NCI-H128 (cell line): ENCODE results near the gene IL1RAPL1.
"Not testable (repeated sequence)": the region's sequence is repeated elsewhere in the genome, so short reads cannot be mapped to it uniquely, and the experiment has no call there.

Experiments
- DNase-seq: peaks from one replicate; lab custom pipeline; 2025; ENCODE audit not compliant: unreplicated experiment; lab: John Stamatoyannopoulos, UW

IL1RAPL1 gene

GRCh38 chrX:29090811-29091210, 503.6 kb downstream of the IL1RAPL1 start:
- DNase-seq: no peak

- DNase-seq: no peak
These were observed 520.0 kb downstream of the IL1RAPL1 start for GRCh38 chrX:29107231-29107630.

- DNase-seq: no peak
These were observed 522.8 kb downstream of the IL1RAPL1 start for GRCh38 chrX:29110041-29110440.

- no peak for DNase-seq
These were observed 526.0 kb downstream of the IL1RAPL1 start for GRCh38 chrX:29113221-29113620.

- not testable (repeated sequence) for DNase-seq
These were observed 535.6 kb downstream of the IL1RAPL1 start for GRCh38 chrX:29122817-29123216.

GRCh38 chrX:29130905-29131304, 543.7 kb downstream of the IL1RAPL1 start:
- no peak for DNase-seq

- DNase-seq: no peak
These were observed 549.7 kb downstream of the IL1RAPL1 start for GRCh38 chrX:29136904-29137303.

GRCh38 chrX:29138003-29138402, 550.8 kb downstream of the IL1RAPL1 start:
- no peak for DNase-seq

GRCh38 chrX:29143356-29143755, 556.1 kb downstream of the IL1RAPL1 start:
- no peak for DNase-seq

GRCh38 chrX:29143756-29144155, 556.5 kb downstream of the IL1RAPL1 start:
- DNase-seq: no peak

- no peak for DNase-seq
These were observed 558.1 kb downstream of the IL1RAPL1 start for GRCh38 chrX:29145316-29145715.

GRCh38 chrX:29148511-29148910, 561.3 kb downstream of the IL1RAPL1 start:
- no peak for DNase-seq

- no peak for DNase-seq
These were observed 568.0 kb downstream of the IL1RAPL1 start for GRCh38 chrX:29155286-29155685.

- no peak for DNase-seq
These were observed 585.6 kb downstream of the IL1RAPL1 start for GRCh38 chrX:29172880-29173279.

GRCh38 chrX:29187264-29187663, 600.0 kb downstream of the IL1RAPL1 start:
- no peak for DNase-seq

- DNase-seq: no peak
These were observed 609.3 kb downstream of the IL1RAPL1 start for GRCh38 chrX:29196501-29196900.

GRCh38 chrX:29215251-29215650, 628.0 kb downstream of the IL1RAPL1 start:
- DNase-seq: no peak

GRCh38 chrX:29225670-29226069, 638.4 kb downstream of the IL1RAPL1 start:
- DNase-seq: no peak

- DNase-seq: no peak
These were observed 642.6 kb downstream of the IL1RAPL1 start for GRCh38 chrX:29229802-29230201.

GRCh38 chrX:29231800-29232199, 644.6 kb downstream of the IL1RAPL1 start:
- DNase-seq: no peak

GRCh38 chrX:29233592-29234183, 646.4 kb downstream of the IL1RAPL1 start:
- no peak for DNase-seq

- no peak for DNase-seq
These were observed 650.7 kb downstream of the IL1RAPL1 start for GRCh38 chrX:29237972-29238371.

GRCh38 chrX:29241809-29242208, 654.6 kb downstream of the IL1RAPL1 start:
- no peak for DNase-seq
